ENCODE measurements around the gene SOCS3. TPM values are rescaled to one million over a fixed set of nuclear protein-coding genes. Genes with fewer than 3 reads are reported as not detected.

SOCS3 gene
- total RNA-seq, 2 experiments from 2014 or later, result 150 to 162 TPM

- ATAC-seq, result no peak
Measured at GRCh38 chr17:78377858-78378224, 18.0 kb upstream of the SOCS3 start.

GRCh38 chr17:78376161-78376560 lies 16.3 kb upstream of the SOCS3 start:
- ATAC-seq, result no peak
- Mint-ChIP-seq H3K27ac (no peak overlapping the region), H3K36me3 (ENCODE audit: low read depth) (peaks cover 16% of the 10 kb centered on the region)

More at GRCh38 chr17:78377858-78378224, 18.0 kb upstream of the SOCS3 start:
- intact Hi-C loops (cut with DNase I, micrococcal nuclease), result loop anchor here (1.0 kb wide), 1 partner anchor 18 kb away; the partner anchor contains the start of gene SOCS3 (in 2 of the 2)
- ChIA-PET POLR2A (interaction anchor here (0.6 to 1.5 kb wide), 5 partner anchors 17 to 1602 kb away, joined by 3 to 5 read pairs (median 4); partner anchors contain the start of gene SOCS3), CTCF (interaction anchor here (0.6 to 2.1 kb wide), 6 partner anchors 10 to 1762 kb away, joined by 3 to 6 read pairs (median 3); no protein-coding TSS in a partner anchor)
- no peaks in the 10 kb centered on the region for H3K27me3 Mint-ChIP-seq
- DNase-seq, result no peak
- H3K36me3 Mint-ChIP-seq (ENCODE audit: low read depth), result peaks cover 27% of the 10 kb centered on the region
- peaks cover 56% of the 10 kb centered on the region for H3K4me1 Mint-ChIP-seq
- H3K4me3 Mint-ChIP-seq, result peak overlapping the region; percentile 88
- H3K9me3 Mint-ChIP-seq (ENCODE audit: low read depth), result no peaks in the 10 kb centered on the region
- peak overlapping the region; percentile 71 for H3K27ac Mint-ChIP-seq

DNA sequence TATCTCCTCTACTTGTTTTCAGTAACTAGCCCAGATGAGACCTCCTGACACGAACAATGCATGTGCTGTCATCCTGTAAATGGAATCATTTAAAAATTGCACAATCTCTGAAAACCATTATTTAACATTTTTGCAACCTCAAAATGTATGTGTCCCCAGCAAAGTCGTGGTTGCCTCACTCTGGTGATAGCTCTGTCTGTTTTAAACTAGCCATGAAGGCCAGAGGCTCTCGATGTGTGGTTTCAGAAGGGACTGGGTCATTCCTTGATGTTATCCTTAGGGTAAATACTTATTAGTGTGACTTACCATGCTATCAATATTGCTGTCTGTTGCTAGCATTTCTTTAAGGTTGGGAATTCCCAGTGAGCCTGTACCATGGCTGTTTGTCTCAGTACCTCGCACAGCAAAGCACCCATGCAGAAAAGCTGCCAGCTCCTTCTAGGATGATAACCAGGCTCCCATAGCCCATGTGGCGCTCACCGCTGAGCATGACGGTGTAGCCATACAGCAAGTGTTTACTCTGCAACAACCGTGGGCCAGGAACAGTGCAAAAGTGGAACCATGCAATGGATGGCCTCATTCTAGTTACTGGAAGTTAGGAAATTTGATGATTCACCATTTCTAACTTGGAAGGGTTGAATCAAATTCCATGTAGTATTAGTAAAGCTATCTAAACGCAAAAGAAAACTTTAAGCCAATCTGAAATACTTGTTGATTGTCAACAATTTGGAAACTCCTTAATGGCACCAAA lies 15.7 kb upstream of the SOCS3 start:
- H3K4me3 Mint-ChIP-seq, result no peak overlapping the region
- H3K27me3 Mint-ChIP-seq, result no peaks in the 10 kb centered on the region
- CTCF ChIA-PET, result interaction anchor here (0.6 to 2.1 kb wide), 8 partner anchors 11 to 147 kb away, joined by 3 to 6 read pairs (median 4); no protein-coding TSS in a partner anchor
- intact Hi-C loops (cut with DNase I, micrococcal nuclease), result no loop called here
- ATAC-seq (no peak), DNase-seq (no peak)
- POLR2A ChIA-PET, result no interaction called here
- H3K27ac Mint-ChIP-seq, result no peak overlapping the region
- peaks cover 33% of the 10 kb centered on the region for H3K4me1 Mint-ChIP-seq
- no peaks in the 10 kb centered on the region for H3K9me3 Mint-ChIP-seq (ENCODE audit: low read depth)
- H3K36me3 Mint-ChIP-seq (ENCODE audit: low read depth), result peaks cover 11% of the 10 kb centered on the region

More at GRCh38 chr17:78376161-78376560, 16.3 kb upstream of the SOCS3 start:
- Mint-ChIP-seq H3K4me3 (no peak overlapping the region), H3K4me1 (peaks cover 39% of the 10 kb centered on the region), H3K9me3 (ENCODE audit: low read depth) (no peaks in the 10 kb centered on the region), H3K27me3 (no peaks in the 10 kb centered on the region)
- DNase-seq, result no peak
- ChIA-PET CTCF (interaction anchor here (0.6 to 2.1 kb wide), 7 partner anchors 8 to 393 kb away, joined by 3 to 6 read pairs (median 4); no protein-coding TSS in a partner anchor), POLR2A (no interaction called here)
- intact Hi-C loops (cut with DNase I, micrococcal nuclease), result no loop called here

- Mint-ChIP-seq H3K9me3 (ENCODE audit: low read depth) (no peaks in the 10 kb centered on the region), H3K27ac (peak overlapping the region; percentile 14), H3K36me3 (ENCODE audit: low read depth) (peaks cover 5% of the 10 kb centered on the region), H3K27me3 (no peaks in the 10 kb centered on the region), H3K4me3 (no peak overlapping the region), H3K4me1 (peaks cover 25% of the 10 kb centered on the region)
- intact Hi-C loops (cut with DNase I, micrococcal nuclease), result no loop called here
- POLR2A ChIA-PET, result no interaction called here
- CTCF ChIA-PET, result interaction anchor here (0.6 to 1.8 kb wide), 4 partner anchors 10 to 38 kb away, joined by 4 read pairs; no protein-coding TSS in a partner anchor
- DNase-seq (no peak), ATAC-seq (no peak)
Measured at GRCh38 chr17:78374631-78375274, 14.9 kb upstream of the SOCS3 start.

DNA sequence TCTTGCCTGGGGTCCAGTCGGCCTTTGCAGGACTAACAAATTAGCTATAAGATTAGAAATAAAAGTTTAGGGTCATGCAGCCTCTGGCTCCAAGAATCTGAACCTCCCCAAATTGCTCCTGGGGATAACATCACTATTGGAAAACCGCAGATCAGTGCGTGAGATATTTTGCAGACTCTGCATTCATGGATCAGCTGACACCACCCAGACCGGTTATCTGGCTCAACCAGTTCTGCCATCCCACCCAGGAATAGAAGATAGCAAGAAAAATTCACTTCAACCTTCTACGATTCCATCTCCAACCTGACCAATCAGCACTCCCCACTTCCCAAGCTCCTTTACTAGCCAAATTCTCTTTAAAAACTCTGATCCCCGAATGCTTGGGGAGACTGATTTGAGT lies 14.3 kb upstream of the SOCS3 start:
- Mint-ChIP-seq H3K4me3 (no peak overlapping the region), H3K9me3 (ENCODE audit: low read depth) (no peaks in the 10 kb centered on the region), H3K36me3 (ENCODE audit: low read depth) (peaks cover 3% of the 10 kb centered on the region), H3K4me1 (peaks cover 24% of the 10 kb centered on the region), H3K27ac (no peak overlapping the region), H3K27me3 (no peaks in the 10 kb centered on the region)
- ChIA-PET CTCF (interaction anchor here (0.7 to 1.8 kb wide), 4 partner anchors 10 to 38 kb away, joined by 3 to 4 read pairs (median 4); no protein-coding TSS in a partner anchor), POLR2A (no interaction called here)
- no peak for DNase-seq
- no peak for ATAC-seq
- intact Hi-C loops (cut with DNase I, micrococcal nuclease), result no loop called here

GRCh38 chr17:78372841-78373240 lies 13.0 kb upstream of the SOCS3 start:
- CTCF ChIA-PET, result interaction anchor here (1.0 to 1.4 kb wide), 3 partner anchors 8 to 11 kb away, joined by 3 read pairs; no protein-coding TSS in a partner anchor
- Mint-ChIP-seq H3K27me3 (no peaks in the 10 kb centered on the region), H3K4me1 (peaks cover 20% of the 10 kb centered on the region), H3K36me3 (ENCODE audit: low read depth) (no peaks in the 10 kb centered on the region), H3K4me3 (no peak overlapping the region), H3K9me3 (ENCODE audit: low read depth) (no peaks in the 10 kb centered on the region), H3K27ac (no peak overlapping the region)
- POLR2A ChIA-PET, result interaction anchor here (0.6 to 1.2 kb wide), 2 partner anchors 15 to 248 kb away, joined by 3 to 9 read pairs; no protein-coding TSS in a partner anchor
- intact Hi-C loops (cut with DNase I, micrococcal nuclease), result no loop called here
- DNase-seq (no peak), ATAC-seq (no peak)

DNA sequence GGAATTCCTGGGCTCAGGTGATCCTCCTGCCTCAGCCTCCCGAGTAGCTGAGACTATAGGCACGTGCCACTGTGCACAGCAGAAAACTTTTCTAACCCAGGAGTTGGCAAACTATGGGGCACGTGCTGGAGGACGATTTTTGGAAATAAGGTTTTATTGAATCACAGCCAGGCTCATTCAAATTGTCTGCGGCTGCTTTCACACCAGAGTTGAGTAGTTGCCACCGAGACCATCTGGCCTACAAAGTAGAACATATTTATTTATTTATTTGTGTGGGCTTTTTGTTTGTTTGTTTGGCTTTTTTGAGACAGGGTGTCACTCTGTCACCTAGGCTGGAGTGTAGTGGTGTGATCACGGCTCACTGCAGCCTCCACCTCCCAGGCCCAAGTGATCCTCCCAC lies 11.2 kb upstream of the SOCS3 start:
- ATAC-seq, result no peak
- intact Hi-C loops (cut with DNase I, micrococcal nuclease), result no loop called here
- Mint-ChIP-seq H3K4me1 (peaks cover 7% of the 10 kb centered on the region), H3K4me3 (no peak overlapping the region), H3K27ac (no peak overlapping the region), H3K27me3 (no peaks in the 10 kb centered on the region), H3K9me3 (ENCODE audit: low read depth) (no peaks in the 10 kb centered on the region), H3K36me3 (ENCODE audit: low read depth) (no peaks in the 10 kb centered on the region)
- CTCF ChIA-PET, result no interaction called here
- no peak for DNase-seq
- POLR2A ChIA-PET, result interaction anchor here (1.2 kb wide), 1 partner anchor 11 kb away, joined by 5 read pairs; the partner anchor contains the start of gene SOCS3

- intact Hi-C loops (cut with DNase I, micrococcal nuclease), result no loop called here
- H3K9me3 Mint-ChIP-seq (ENCODE audit: low read depth), result no peaks in the 10 kb centered on the region
- peaks cover 8% of the 10 kb centered on the region for H3K4me1 Mint-ChIP-seq
Measured at GRCh38 chr17:78369791-78370381, 10.0 kb upstream of the SOCS3 start.

GRCh38 chr17:78368854-78369495 lies 9.1 kb upstream of the SOCS3 start:
- H3K9me3 Mint-ChIP-seq (ENCODE audit: low read depth), result no peaks in the 10 kb centered on the region
- POLR2A ChIA-PET, result no interaction called here
- H3K4me3 Mint-ChIP-seq, result no peak overlapping the region
- H3K27me3 Mint-ChIP-seq, result no peaks in the 10 kb centered on the region
- DNase-seq (no peak), ATAC-seq (no peak)
- no peaks in the 10 kb centered on the region for H3K36me3 Mint-ChIP-seq (ENCODE audit: low read depth)
- H3K4me1 Mint-ChIP-seq, result peaks cover 14% of the 10 kb centered on the region
- intact Hi-C loops (cut with DNase I, micrococcal nuclease), result no loop called here
- CTCF ChIA-PET, result interaction anchor here (1.1 to 1.8 kb wide), 4 partner anchors 8 to 53 kb away, joined by 3 to 6 read pairs (median 5); no protein-coding TSS in a partner anchor
- H3K27ac Mint-ChIP-seq, result no peak overlapping the region

More at GRCh38 chr17:78369791-78370381, 10.0 kb upstream of the SOCS3 start:
- DNase-seq (no peak), ATAC-seq (no peak)
- Mint-ChIP-seq H3K36me3 (ENCODE audit: low read depth) (no peaks in the 10 kb centered on the region), H3K4me3 (no peak overlapping the region), H3K27ac (no peak overlapping the region), H3K27me3 (no peaks in the 10 kb centered on the region)
- CTCF ChIA-PET, result interaction anchor here (0.6 to 1.8 kb wide), 5 partner anchors 9 to 161 kb away, joined by 3 to 6 read pairs (median 4); no protein-coding TSS in a partner anchor
- POLR2A ChIA-PET, result interaction anchor here (1.2 kb wide), 1 partner anchor 9 kb away, joined by 5 read pairs; the partner anchor contains the start of gene SOCS3

DNA sequence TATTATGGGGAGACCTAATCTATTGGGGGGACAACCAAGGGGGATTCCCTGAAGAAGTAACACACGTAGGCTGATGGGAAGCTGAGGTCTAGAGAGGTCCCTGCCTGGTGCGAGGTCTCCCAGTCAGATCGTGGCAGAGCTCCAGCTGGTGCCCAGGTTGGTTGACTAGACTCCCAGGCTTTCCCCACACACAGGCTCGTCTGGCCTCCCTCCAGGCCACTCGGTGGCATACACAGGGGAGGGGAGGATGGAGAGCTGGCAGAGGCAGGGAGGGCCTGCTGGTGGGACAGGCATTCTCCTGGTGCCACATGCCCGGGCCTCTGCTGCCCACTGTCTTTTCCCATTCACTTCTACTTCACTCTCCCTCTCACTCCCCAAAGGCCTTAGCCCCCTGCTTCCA lies 8.5 kb upstream of the SOCS3 start:
- Mint-ChIP-seq H3K4me3 (no peak overlapping the region), H3K27ac (no peak overlapping the region), H3K27me3 (no peaks in the 10 kb centered on the region), H3K36me3 (ENCODE audit: low read depth) (no peaks in the 10 kb centered on the region), H3K9me3 (ENCODE audit: low read depth) (no peaks in the 10 kb centered on the region), H3K4me1 (peaks cover 17% of the 10 kb centered on the region)
- POLR2A ChIA-PET, result no interaction called here
- DNase-seq (no peak), ATAC-seq (no peak)
- CTCF ChIA-PET, result interaction anchor here (0.9 to 1.8 kb wide), 4 partner anchors 9 to 53 kb away, joined by 3 to 6 read pairs (median 4); no protein-coding TSS in a partner anchor
- intact Hi-C loops (cut with DNase I, micrococcal nuclease), result no loop called here
